Measurements from ENCODE around the gene PDIA5. TPM values are rescaled to one million over a fixed set of nuclear protein-coding genes. Genes with fewer than 3 reads are reported as not detected.

PDIA5 gene
- total RNA-seq, 3 donors from 2014 or later (not counting 1 experiment from before 2014, with no cell fraction given), result 0.59 to 3.3 (median 0.63) TPM

GRCh38 chr3:123076112-123076495 lies 9.3 kb downstream of the PDIA5 start:
- intact Hi-C loops (cut with micrococcal nuclease), result no loop called here
- no peaks in the 10 kb centered on the region for H3K36me3 Mint-ChIP-seq
- H3K27me3 ChIP-seq (ENCODE audit: control insufficient read depth, insufficient read depth, low read length), result no peaks in the 10 kb centered on the region
- H3K4me1 ChIP-seq (ENCODE audit: control insufficient read depth, insufficient read depth, low read length), result no peaks in the 10 kb centered on the region
- H3K4me3 ChIP-seq (ENCODE audit: low read length), result no peak overlapping the region
- ATAC-seq (no peak), DNase-seq (no peak)
- H3K4me1 Mint-ChIP-seq, result no peaks in the 10 kb centered on the region
- no peak overlapping the region for H3K4me3 Mint-ChIP-seq
- 93% methylated on average over 4 of the region's 4 CpGs for WGBS (ENCODE audit: insufficient coverage)
- H3K9me3 ChIP-seq (ENCODE audit: control insufficient read depth, insufficient read depth, low read length), result no peaks in the 10 kb centered on the region
- H3K36me3 ChIP-seq (ENCODE audit: control insufficient read depth, insufficient read depth, low read length), result no peaks in the 10 kb centered on the region
- H3K9me3 Mint-ChIP-seq, result no peaks in the 10 kb centered on the region
- H3K27ac ChIP-seq (ENCODE audit: low read length), result no peak overlapping the region
- TF ChIP-seq, protein P1, sequence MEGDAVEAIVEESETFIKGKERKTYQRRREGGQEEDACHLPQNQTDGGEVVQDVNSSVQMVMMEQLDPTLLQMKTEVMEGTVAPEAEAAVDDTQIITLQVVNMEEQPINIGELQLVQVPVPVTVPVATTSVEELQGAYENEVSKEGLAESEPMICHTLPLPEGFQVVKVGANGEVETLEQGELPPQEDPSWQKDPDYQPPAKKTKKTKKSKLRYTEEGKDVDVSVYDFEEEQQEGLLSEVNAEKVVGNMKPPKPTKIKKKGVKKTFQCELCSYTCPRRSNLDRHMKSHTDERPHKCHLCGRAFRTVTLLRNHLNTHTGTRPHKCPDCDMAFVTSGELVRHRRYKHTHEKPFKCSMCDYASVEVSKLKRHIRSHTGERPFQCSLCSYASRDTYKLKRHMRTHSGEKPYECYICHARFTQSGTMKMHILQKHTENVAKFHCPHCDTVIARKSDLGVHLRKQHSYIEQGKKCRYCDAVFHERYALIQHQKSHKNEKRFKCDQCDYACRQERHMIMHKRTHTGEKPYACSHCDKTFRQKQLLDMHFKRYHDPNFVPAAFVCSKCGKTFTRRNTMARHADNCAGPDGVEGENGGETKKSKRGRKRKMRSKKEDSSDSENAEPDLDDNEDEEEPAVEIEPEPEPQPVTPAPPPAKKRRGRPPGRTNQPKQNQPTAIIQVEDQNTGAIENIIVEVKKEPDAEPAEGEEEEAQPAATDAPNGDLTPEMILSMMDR (IDR thresholded peaks at IDR 0.05), result no peak
- H3K27ac Mint-ChIP-seq, result no peak overlapping the region
- peaks cover 5 to 13% of the 10 kb centered on the region in 2 donors for H3K27me3 Mint-ChIP-seq (ENCODE audit: low read depth in 2 of 2)

DNA sequence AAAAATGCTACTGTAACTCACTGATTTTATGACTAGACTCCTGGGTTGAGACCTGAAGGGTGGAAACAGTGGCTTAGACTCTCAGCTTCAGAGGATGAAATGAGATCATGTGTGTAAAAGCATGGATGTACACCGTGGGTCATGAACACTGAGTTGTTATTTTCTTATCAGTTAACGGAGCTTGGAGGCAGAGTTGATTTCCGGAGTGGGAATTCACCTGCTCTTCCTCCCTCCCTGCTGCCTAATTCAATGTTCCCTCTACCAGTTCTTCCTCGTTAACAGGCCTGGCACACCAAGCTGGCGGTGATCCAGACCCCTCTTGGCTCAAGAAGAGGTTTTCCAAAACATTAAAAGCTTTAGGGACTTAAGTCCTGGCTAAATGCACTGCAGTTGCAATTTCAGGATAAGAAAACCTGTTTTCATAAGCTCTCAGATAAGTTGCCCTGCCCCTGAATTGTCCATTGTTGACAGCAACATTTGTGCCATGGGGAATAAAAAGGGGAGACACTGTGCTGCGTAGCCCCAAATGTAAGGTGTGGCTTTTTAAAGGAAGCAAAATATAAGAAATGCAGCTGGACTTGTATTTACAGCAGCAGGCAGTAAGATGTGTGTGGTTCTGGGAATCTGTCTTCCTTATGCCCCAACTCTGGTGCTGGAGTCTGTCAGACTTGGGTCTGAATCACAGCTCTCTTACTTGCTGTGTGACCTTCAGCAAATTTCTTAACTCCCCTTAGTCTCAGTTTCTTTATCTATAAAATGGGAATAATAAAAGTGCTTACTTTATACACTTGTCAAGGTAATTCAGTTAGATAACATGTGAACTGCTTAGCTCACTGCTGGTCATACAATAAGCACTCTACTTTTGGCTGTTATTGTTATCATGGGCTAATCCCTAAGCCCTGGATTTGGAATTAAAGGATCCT lies 9.9 kb downstream of the PDIA5 start:
- TF ChIP-seq, protein P1 (IDR thresholded peaks at IDR 0.05), result no peak
- ATAC-seq (no peak), DNase-seq (no peak)
- H3K4me1 Mint-ChIP-seq, result peaks cover 3 to 4% of the 10 kb centered on the region in 2 donors
- WGBS (ENCODE audit: insufficient coverage), result 73% methylated on average over 6 of the region's 6 CpGs
- Histone ChIP-seq H3K27me3 (ENCODE audit: control insufficient read depth, insufficient read depth, low read length) (no peaks in the 10 kb centered on the region), H3K4me3 (ENCODE audit: low read length) (no peak overlapping the region), H3K36me3 (ENCODE audit: control insufficient read depth, insufficient read depth, low read length) (no peaks in the 10 kb centered on the region), H3K9me3 (ENCODE audit: control insufficient read depth, insufficient read depth, low read length) (no peaks in the 10 kb centered on the region), H3K27ac (ENCODE audit: low read length) (no peak overlapping the region), H3K4me1 (ENCODE audit: control insufficient read depth, insufficient read depth, low read length) (no peaks in the 10 kb centered on the region)
- H3K27ac Mint-ChIP-seq, result no peak overlapping the region
- H3K27me3 Mint-ChIP-seq (ENCODE audit: low read depth in 2 of 2), result peaks cover 5 to 13% of the 10 kb centered on the region in 2 donors
- intact Hi-C loops (cut with micrococcal nuclease), result no loop called here
- H3K9me3 Mint-ChIP-seq, result no peaks in the 10 kb centered on the region
- H3K36me3 Mint-ChIP-seq, result no peaks in the 10 kb centered on the region
- no peak overlapping the region for H3K4me3 Mint-ChIP-seq

DNA sequence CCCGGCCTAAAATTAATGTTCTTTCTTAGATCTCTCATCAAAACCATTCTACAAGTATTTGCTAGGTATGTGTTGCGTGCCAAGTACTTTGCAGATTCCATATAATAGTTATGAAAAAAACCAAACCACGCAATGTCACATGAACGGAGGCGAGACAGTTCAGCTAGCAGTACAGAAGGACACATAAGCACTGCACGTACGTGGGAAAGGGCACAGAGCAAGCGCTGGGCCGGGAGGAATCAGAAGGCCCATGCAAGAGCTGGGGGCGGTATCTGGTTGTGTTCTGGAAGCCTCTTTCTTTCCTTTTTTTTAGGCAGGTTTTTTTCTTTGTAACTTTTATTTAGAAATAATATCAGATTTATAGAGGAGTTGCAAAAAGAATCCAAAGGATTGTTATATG lies 11.3 kb downstream of the PDIA5 start:
- H3K27me3 ChIP-seq (ENCODE audit: control insufficient read depth, insufficient read depth, low read length), result no peaks in the 10 kb centered on the region
- no peaks in the 10 kb centered on the region for H3K36me3 Mint-ChIP-seq
- intact Hi-C loops (cut with micrococcal nuclease), result no loop called here
- no peak overlapping the region for H3K4me3 Mint-ChIP-seq
- H3K9me3 Mint-ChIP-seq, result no peaks in the 10 kb centered on the region
- H3K36me3 ChIP-seq (ENCODE audit: control insufficient read depth, insufficient read depth, low read length), result no peaks in the 10 kb centered on the region
- no peak for DNase-seq
- WGBS (ENCODE audit: insufficient coverage), result 91% methylated on average over 10 of the region's 10 CpGs
- TF ChIP-seq, protein P1 (IDR thresholded peaks at IDR 0.05), result no peak
- peaks cover 10% of the 10 kb centered on the region for H3K4me1 ChIP-seq (ENCODE audit: control insufficient read depth, insufficient read depth, low read length)
- H3K4me1 Mint-ChIP-seq, result peaks cover 14 to 15% of the 10 kb centered on the region in 2 donors
- no peak overlapping the region for H3K27ac Mint-ChIP-seq
- no peaks in the 10 kb centered on the region for H3K9me3 ChIP-seq (ENCODE audit: control insufficient read depth, insufficient read depth, low read length)
- H3K4me3 ChIP-seq (ENCODE audit: low read length), result no peak overlapping the region
- ATAC-seq, result no peak
- no peak overlapping the region for H3K27ac ChIP-seq (ENCODE audit: low read length)
- peaks cover 5 to 13% of the 10 kb centered on the region in 2 donors for H3K27me3 Mint-ChIP-seq (ENCODE audit: low read depth in 2 of 2)

Measured in natural killer cell (primary cell).